ENCODE data around the gene MRPL54. TPM values are rescaled to one million over a fixed set of nuclear protein-coding genes. Genes with fewer than 3 reads are reported as not detected.

Gene MRPL54
- total and polyA plus RNA-seq, 2 experiments from 2014 or later = 57.9 to 73.0 TPM

DNA sequence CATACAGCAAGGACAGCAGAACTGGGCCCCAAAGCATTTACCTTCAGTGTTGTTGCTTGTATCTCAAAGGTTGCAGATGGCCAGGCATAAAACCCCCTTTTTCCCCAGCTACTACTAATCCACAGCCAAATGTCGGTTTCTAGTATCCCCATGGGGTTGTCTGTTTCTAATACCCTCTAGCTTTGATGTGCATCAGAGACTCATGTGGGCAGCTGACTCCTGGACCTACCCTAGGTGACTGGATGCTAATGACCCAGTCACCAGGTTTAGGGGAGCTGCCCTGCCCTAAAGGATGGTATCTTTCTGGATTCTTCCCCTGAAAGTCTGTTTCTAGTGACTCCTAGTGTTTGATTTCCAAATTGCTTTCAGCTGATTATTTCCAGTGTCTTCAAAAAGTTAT lies 30.4 kb upstream of the MRPL54 start:
- no peaks in the 10 kb centered on the region for H4K20me1 ChIP-seq (ENCODE audit: insufficient read depth)
- 46 to 50% methylated on average over 1 of the region's 1 CpG for WGBS, 2 experiments (ENCODE audit: low coverage in 1 of 2, low lambda C conversion rate in 2 of 2, missing lambda C conversion rate in 2 of 2)
- TF ChIP-seq EZH2 (IDR thresholded peaks at IDR 0.05; ENCODE audit: insufficient read depth, poor library complexity, severe bottlenecking) (no peak), EZH2phosphoT487 (IDR thresholded peaks at IDR 0.05; ENCODE audit: insufficient read depth, low read depth) (no peak)
- H3K27ac ChIP-seq = no peak overlapping the region
- no peak overlapping the region for H2AFZ ChIP-seq
- H3K4me3 ChIP-seq = no peak overlapping the region
- H3K4me1 ChIP-seq (ENCODE audit: insufficient read depth) = no peaks in the 10 kb centered on the region
- in situ Hi-C loops (cut with MboI) = no loop called here
- DNase-seq = no peak
- no peaks in the 10 kb centered on the region for H3K36me3 ChIP-seq (ENCODE audit: low read depth)
- no peak overlapping the region for H3K9ac ChIP-seq
- no peaks in the 10 kb centered on the region; the same call in 1 of the 2 replicates for H3K27me3 ChIP-seq (replicated peaks; ENCODE audit: insufficient read depth)
- no peaks in the 10 kb centered on the region for H3F3A ChIP-seq (ENCODE audit: insufficient read depth)
- H3K9me2 ChIP-seq (ENCODE audit: insufficient read depth) = no peaks in the 10 kb centered on the region
- H3K79me2 ChIP-seq (ENCODE audit: insufficient read depth) = no peaks in the 10 kb centered on the region
- H3K9me3 ChIP-seq (ENCODE audit: low read depth) = no peaks in the 10 kb centered on the region
- no peak overlapping the region for H3K4me2 ChIP-seq (ENCODE audit: unreplicated experiment)

DNA sequence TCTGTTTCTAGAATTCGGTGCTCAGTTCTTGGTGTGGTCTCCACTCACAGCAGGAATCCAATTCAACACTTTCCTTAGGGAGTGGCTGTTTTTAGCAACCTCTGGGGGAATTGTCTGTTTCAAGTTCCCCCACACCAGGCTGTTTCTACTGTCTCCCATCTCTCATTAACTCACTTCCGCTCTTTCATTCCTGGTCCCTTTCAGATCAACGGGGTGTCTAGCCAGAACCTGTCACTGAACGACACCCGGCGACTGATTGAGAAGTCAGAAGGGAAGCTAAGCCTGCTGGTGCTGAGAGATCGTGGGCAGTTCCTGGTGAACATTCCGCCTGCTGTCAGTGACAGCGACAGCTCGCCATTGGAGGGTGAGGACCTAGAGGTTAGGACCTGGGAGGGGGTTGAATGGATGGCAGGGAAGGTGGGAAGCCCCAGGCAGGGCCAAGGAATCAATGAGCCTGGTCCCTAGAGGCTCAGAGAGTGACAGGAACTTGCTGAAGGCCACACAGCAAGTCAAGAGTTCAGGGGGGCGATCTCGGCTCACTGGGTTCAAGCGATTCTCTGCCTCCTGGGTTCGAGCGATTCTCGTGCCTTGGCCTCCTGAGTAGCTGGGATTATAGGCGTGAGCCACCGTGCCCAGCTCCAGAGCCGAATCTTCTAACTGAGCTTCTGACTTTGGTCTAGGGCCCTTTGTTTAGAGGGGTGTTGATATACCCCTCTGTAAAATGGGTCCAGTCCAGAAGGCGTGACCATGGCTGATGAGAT lies 28.8 kb upstream of the MRPL54 start:
- H3K4me2 ChIP-seq (ENCODE audit: unreplicated experiment) = no peak overlapping the region
- H4K20me1 ChIP-seq (ENCODE audit: insufficient read depth) = no peaks in the 10 kb centered on the region
- no peaks in the 10 kb centered on the region; the same call in 1 of the 2 replicates for H3K27me3 ChIP-seq (replicated peaks; ENCODE audit: insufficient read depth)
- no peak overlapping the region for H3K27ac ChIP-seq
- no peak overlapping the region for H3K9ac ChIP-seq
- no peaks in the 10 kb centered on the region for H3K4me1 ChIP-seq (ENCODE audit: insufficient read depth)
- no peak overlapping the region for H2AFZ ChIP-seq
- no peaks in the 10 kb centered on the region for H3K79me2 ChIP-seq (ENCODE audit: insufficient read depth)
- in situ Hi-C loops (cut with MboI) = no loop called here
- TF ChIP-seq EZH2phosphoT487 (IDR thresholded peaks at IDR 0.05; ENCODE audit: insufficient read depth, low read depth) = no peak
- TF ChIP-seq EZH2 (IDR thresholded peaks at IDR 0.05; ENCODE audit: insufficient read depth, poor library complexity, severe bottlenecking) = no peak
- no peak for DNase-seq
- H3K36me3 ChIP-seq (ENCODE audit: low read depth) = no peaks in the 10 kb centered on the region
- 49 to 53% methylated on average over 19 to 20 of the region's 20 CpGs for WGBS, 2 experiments (ENCODE audit: low coverage in 1 of 2, low lambda C conversion rate in 2 of 2, missing lambda C conversion rate in 2 of 2)
- no peak overlapping the region for H3K4me3 ChIP-seq
- no peaks in the 10 kb centered on the region for H3K9me3 ChIP-seq (ENCODE audit: low read depth)
- no peaks in the 10 kb centered on the region for H3F3A ChIP-seq (ENCODE audit: insufficient read depth)
- H3K9me2 ChIP-seq (ENCODE audit: insufficient read depth) = no peaks in the 10 kb centered on the region

DNA sequence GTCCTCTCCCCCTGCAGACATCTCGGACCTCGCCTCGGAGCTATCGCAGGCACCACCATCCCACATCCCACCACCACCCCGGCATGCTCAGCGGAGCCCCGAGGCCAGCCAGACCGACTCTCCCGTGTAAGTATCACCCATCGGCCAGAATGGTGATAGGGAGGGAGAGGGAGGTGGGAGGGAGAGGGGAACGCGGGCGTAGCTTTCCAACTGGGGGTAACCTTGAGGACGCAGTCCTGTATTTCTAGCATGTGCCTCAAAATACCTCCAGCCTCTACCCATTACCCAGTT lies 28.2 kb upstream of the MRPL54 start:
- no peak overlapping the region for H2AFZ ChIP-seq
- 89% methylated on average over 13 to 14 of the region's 14 CpGs for WGBS, 2 experiments (ENCODE audit: low coverage in 1 of 2, low lambda C conversion rate in 2 of 2, missing lambda C conversion rate in 2 of 2)
- DNase-seq = no peak
- in situ Hi-C loops (cut with MboI) = no loop called here
- H3K27ac ChIP-seq = no peak overlapping the region
- H4K20me1 ChIP-seq (ENCODE audit: insufficient read depth) = no peaks in the 10 kb centered on the region
- H3K9me3 ChIP-seq (ENCODE audit: low read depth) = no peaks in the 10 kb centered on the region
- no peaks in the 10 kb centered on the region for H3K79me2 ChIP-seq (ENCODE audit: insufficient read depth)
- no peaks in the 10 kb centered on the region for H3K4me1 ChIP-seq (ENCODE audit: insufficient read depth)
- no peaks in the 10 kb centered on the region for H3F3A ChIP-seq (ENCODE audit: insufficient read depth)
- H3K27me3 ChIP-seq (replicated peaks; ENCODE audit: insufficient read depth) = no peaks in the 10 kb centered on the region; the same call in 1 of the 2 replicates
- no peak overlapping the region for H3K9ac ChIP-seq
- TF ChIP-seq EZH2phosphoT487 (IDR thresholded peaks at IDR 0.05; ENCODE audit: insufficient read depth, low read depth) = no peak
- no peak for TF ChIP-seq EZH2 (IDR thresholded peaks at IDR 0.05; ENCODE audit: insufficient read depth, poor library complexity, severe bottlenecking)
- H3K36me3 ChIP-seq (ENCODE audit: low read depth) = no peaks in the 10 kb centered on the region
- H3K4me3 ChIP-seq = no peak overlapping the region
- no peak overlapping the region for H3K4me2 ChIP-seq (ENCODE audit: unreplicated experiment)
- H3K9me2 ChIP-seq (ENCODE audit: insufficient read depth) = no peaks in the 10 kb centered on the region

DNA sequence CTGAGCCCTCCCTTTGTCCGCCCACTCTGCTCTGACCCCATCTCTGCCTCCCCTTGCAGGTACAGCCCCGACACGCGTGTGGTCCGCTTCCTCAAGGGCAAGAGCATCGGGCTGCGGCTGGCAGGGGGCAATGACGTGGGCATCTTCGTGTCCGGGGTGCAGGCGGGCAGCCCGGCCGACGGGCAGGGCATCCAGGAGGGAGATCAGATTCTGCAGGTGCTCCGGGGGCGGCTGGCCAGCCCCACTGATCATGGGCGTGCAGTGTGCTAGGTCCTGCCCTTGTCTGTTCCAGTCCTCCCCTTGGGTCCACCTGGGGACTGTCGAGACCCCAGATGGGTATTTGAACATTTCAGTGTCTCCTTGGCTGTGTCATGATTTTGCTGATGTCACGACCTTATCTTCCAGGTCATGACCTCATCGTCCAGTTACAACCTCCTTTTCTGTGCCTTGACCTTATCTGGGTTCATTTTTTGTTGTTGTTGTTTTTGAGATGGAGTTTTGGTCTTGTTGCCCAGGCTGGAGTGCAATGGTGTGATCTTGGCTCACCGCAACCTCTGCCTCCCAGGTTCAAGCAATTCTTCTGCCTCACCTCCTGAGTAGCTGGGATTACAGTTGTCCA lies 26.3 kb upstream of the MRPL54 start:
- H3F3A ChIP-seq (ENCODE audit: insufficient read depth) = no peaks in the 10 kb centered on the region
- no peaks in the 10 kb centered on the region for H3K36me3 ChIP-seq (ENCODE audit: low read depth)
- no peaks in the 10 kb centered on the region; the same call in 1 of the 2 replicates for H3K27me3 ChIP-seq (replicated peaks; ENCODE audit: insufficient read depth)
- no peaks in the 10 kb centered on the region for H3K79me2 ChIP-seq (ENCODE audit: insufficient read depth)
- no peaks in the 10 kb centered on the region for H4K20me1 ChIP-seq (ENCODE audit: insufficient read depth)
- no peak overlapping the region for H2AFZ ChIP-seq
- 60 to 64% methylated on average over 10 to 21 of the region's 21 CpGs for WGBS, 2 experiments (ENCODE audit: low coverage in 1 of 2, low lambda C conversion rate in 2 of 2, missing lambda C conversion rate in 2 of 2)
- TF ChIP-seq EZH2phosphoT487 (IDR thresholded peaks at IDR 0.05; ENCODE audit: insufficient read depth, low read depth) (no peak), EZH2 (IDR thresholded peaks at IDR 0.05; ENCODE audit: insufficient read depth, poor library complexity, severe bottlenecking) (no peak)
- no peaks in the 10 kb centered on the region for H3K9me2 ChIP-seq (ENCODE audit: insufficient read depth)
- no peak for DNase-seq
- in situ Hi-C loops (cut with MboI) = no loop called here
- H3K9ac ChIP-seq = no peak overlapping the region
- H3K4me2 ChIP-seq (ENCODE audit: unreplicated experiment) = no peak overlapping the region
- no peak overlapping the region for H3K4me3 ChIP-seq
- no peak overlapping the region for H3K27ac ChIP-seq
- H3K4me1 ChIP-seq (ENCODE audit: insufficient read depth) = no peaks in the 10 kb centered on the region
- no peaks in the 10 kb centered on the region for H3K9me3 ChIP-seq (ENCODE audit: low read depth)
